ENCODE measurements around the gene APOL4. TPM values are rescaled to one million over a fixed set of nuclear protein-coding genes. Genes with fewer than 3 reads are reported as not detected.
"Not testable (repeated sequence)": the region's sequence is repeated elsewhere in the genome, so short reads cannot be mapped to it uniquely, and the experiment has no call there.

The APOL4 gene
- total RNA-seq, 1 donor from 2014 or later, result not detected

GRCh38 chr22:36204632-36205015 is 3.0 kb upstream of the APOL4 start:
- no peak for FAIRE-seq
- Mint-ChIP-seq H3K4me3 (ENCODE audit: unreplicated experiment) (no peak overlapping the region), H3K9me3 (ENCODE audit: unreplicated experiment) (peaks cover 11% of the 10 kb centered on the region), H3K27ac (ENCODE audit: unreplicated experiment) (no peak overlapping the region), H3K36me3 (ENCODE audit: low read depth, unreplicated experiment) (peaks cover 6% of the 10 kb centered on the region), H3K27me3 (ENCODE audit: low read depth, unreplicated experiment) (peaks cover 32% of the 10 kb centered on the region), H3K4me1 (ENCODE audit: low read depth, unreplicated experiment) (no peaks in the 10 kb centered on the region)
- no peak overlapping the region for H2AFZ ChIP-seq (ENCODE audit: low read depth, low read length)
- H3K9ac ChIP-seq (ENCODE audit: low read length), result no peak overlapping the region
- no peaks in the 10 kb centered on the region for H3K36me3 ChIP-seq (ENCODE audit: insufficient read depth, low read length)
- H3K79me2 ChIP-seq (ENCODE audit: insufficient read depth, low read length), result no peaks in the 10 kb centered on the region
- no peaks in the 10 kb centered on the region for H3K4me1 ChIP-seq (ENCODE audit: insufficient read depth, low read length)
- no peak overlapping the region for H3K4me2 ChIP-seq (ENCODE audit: low read length)
- H3K27ac ChIP-seq (ENCODE audit: low read depth, low read length), result no peak overlapping the region
- H3K9me3 ChIP-seq (ENCODE audit: insufficient read depth, low read depth, low read length), result no peaks in the 10 kb centered on the region
- no peak for TF ChIP-seq CTCF (IDR thresholded peaks at IDR 0.05; ENCODE audit: insufficient read depth, low read depth, low read length)
- no peak for TF ChIP-seq EZH2 (IDR thresholded peaks at IDR 0.05; ENCODE audit: insufficient read depth, low read length)
- H3K4me3 ChIP-seq (ENCODE audit: insufficient read depth, low read depth, low read length), result no peak overlapping the region
- H3K27me3 ChIP-seq (ENCODE audit: insufficient read depth, low read length), result no peaks in the 10 kb centered on the region
- H4K20me1 ChIP-seq (ENCODE audit: insufficient read depth, low read length), result no peaks in the 10 kb centered on the region
- DNase-seq (ENCODE audit: low read depth), result no peak

- Histone ChIP-seq H4K20me1 (ENCODE audit: insufficient read depth, low read length) (no peaks in the 10 kb centered on the region), H3K79me2 (ENCODE audit: insufficient read depth, low read length) (no peaks in the 10 kb centered on the region), H3K27me3 (ENCODE audit: insufficient read depth, low read length) (no peaks in the 10 kb centered on the region), H3K4me3 (ENCODE audit: insufficient read depth, low read depth, low read length) (no peak overlapping the region), H3K9me3 (ENCODE audit: insufficient read depth, low read depth, low read length) (no peaks in the 10 kb centered on the region), H3K9ac (ENCODE audit: low read length) (no peak overlapping the region), H2AFZ (ENCODE audit: low read depth, low read length) (no peak overlapping the region), H3K4me2 (ENCODE audit: low read length) (no peak overlapping the region), H3K36me3 (ENCODE audit: insufficient read depth, low read length) (no peaks in the 10 kb centered on the region), H3K27ac (ENCODE audit: low read depth, low read length) (no peak overlapping the region), H3K4me1 (ENCODE audit: insufficient read depth, low read length) (no peaks in the 10 kb centered on the region)
- DNase-seq (ENCODE audit: low read depth) (no peak), FAIRE-seq (no peak)
- TF ChIP-seq EZH2 (IDR thresholded peaks at IDR 0.05; ENCODE audit: insufficient read depth, low read length) (no peak), CTCF (IDR thresholded peaks at IDR 0.05; ENCODE audit: insufficient read depth, low read depth, low read length) (no peak)
- Mint-ChIP-seq H3K4me3 (ENCODE audit: unreplicated experiment) (no peak overlapping the region), H3K9me3 (ENCODE audit: unreplicated experiment) (peaks cover 6% of the 10 kb centered on the region), H3K36me3 (ENCODE audit: low read depth, unreplicated experiment) (peaks cover 2% of the 10 kb centered on the region), H3K27ac (ENCODE audit: unreplicated experiment) (no peak overlapping the region), H3K27me3 (ENCODE audit: low read depth, unreplicated experiment) (peaks cover 34% of the 10 kb centered on the region), H3K4me1 (ENCODE audit: low read depth, unreplicated experiment) (no peaks in the 10 kb centered on the region)
These were observed 2.5 kb upstream of the APOL4 start for GRCh38 chr22:36204001-36204631.

- not testable (repeated sequence) for H3K4me2 ChIP-seq (ENCODE audit: low read length); H3K9ac ChIP-seq (ENCODE audit: low read length); H3K4me3 ChIP-seq (ENCODE audit: insufficient read depth, low read depth, low read length); H3K4me1 ChIP-seq (ENCODE audit: insufficient read depth, low read length); H3K79me2 ChIP-seq (ENCODE audit: insufficient read depth, low read length); H3K4me3 Mint-ChIP-seq (ENCODE audit: unreplicated experiment); H3K36me3 Mint-ChIP-seq (ENCODE audit: low read depth, unreplicated experiment); H3K27me3 ChIP-seq (ENCODE audit: insufficient read depth, low read length); H3K27ac ChIP-seq (ENCODE audit: low read depth, low read length); H3K4me1 Mint-ChIP-seq (ENCODE audit: low read depth, unreplicated experiment); H3K27ac Mint-ChIP-seq (ENCODE audit: unreplicated experiment); H4K20me1 ChIP-seq (ENCODE audit: insufficient read depth, low read length); FAIRE-seq; H2AFZ ChIP-seq (ENCODE audit: low read depth, low read length); DNase-seq (ENCODE audit: low read depth); H3K9me3 ChIP-seq (ENCODE audit: insufficient read depth, low read depth, low read length); H3K36me3 ChIP-seq (ENCODE audit: insufficient read depth, low read length); H3K9me3 Mint-ChIP-seq (ENCODE audit: unreplicated experiment)
- H3K27me3 Mint-ChIP-seq (ENCODE audit: low read depth, unreplicated experiment), result peaks cover 34% of the 10 kb centered on the region
These were observed 1.8 kb upstream of the APOL4 start for GRCh38 chr22:36203441-36203840.

- H3K27me3 Mint-ChIP-seq (ENCODE audit: low read depth, unreplicated experiment), result peaks cover 34% of the 10 kb centered on the region
- not testable (repeated sequence) for H3K4me1 Mint-ChIP-seq (ENCODE audit: low read depth, unreplicated experiment); DNase-seq (ENCODE audit: low read depth); H4K20me1 ChIP-seq (ENCODE audit: insufficient read depth, low read length); H3K9me3 Mint-ChIP-seq (ENCODE audit: unreplicated experiment); FAIRE-seq; H3K9me3 ChIP-seq (ENCODE audit: insufficient read depth, low read depth, low read length); H2AFZ ChIP-seq (ENCODE audit: low read depth, low read length); H3K4me3 ChIP-seq (ENCODE audit: insufficient read depth, low read depth, low read length); H3K36me3 ChIP-seq (ENCODE audit: insufficient read depth, low read length); H3K4me1 ChIP-seq (ENCODE audit: insufficient read depth, low read length); H3K27ac ChIP-seq (ENCODE audit: low read depth, low read length); H3K27me3 ChIP-seq (ENCODE audit: insufficient read depth, low read length); H3K79me2 ChIP-seq (ENCODE audit: insufficient read depth, low read length); H3K27ac Mint-ChIP-seq (ENCODE audit: unreplicated experiment); H3K9ac ChIP-seq (ENCODE audit: low read length); H3K36me3 Mint-ChIP-seq (ENCODE audit: low read depth, unreplicated experiment); H3K4me3 Mint-ChIP-seq (ENCODE audit: unreplicated experiment); H3K4me2 ChIP-seq (ENCODE audit: low read length)
These were observed 1.3 kb upstream of the APOL4 start for GRCh38 chr22:36202906-36203305.

- H3K79me2 ChIP-seq (ENCODE audit: insufficient read depth, low read length); H3K36me3 Mint-ChIP-seq (ENCODE audit: low read depth, unreplicated experiment); H3K4me2 ChIP-seq (ENCODE audit: low read length); H3K9me3 Mint-ChIP-seq (ENCODE audit: unreplicated experiment); H3K4me3 Mint-ChIP-seq (ENCODE audit: unreplicated experiment); H3K36me3 ChIP-seq (ENCODE audit: insufficient read depth, low read length); H3K9ac ChIP-seq (ENCODE audit: low read length); H3K27me3 ChIP-seq (ENCODE audit: insufficient read depth, low read length); H3K27ac ChIP-seq (ENCODE audit: low read depth, low read length); H4K20me1 ChIP-seq (ENCODE audit: insufficient read depth, low read length); FAIRE-seq; H3K9me3 ChIP-seq (ENCODE audit: insufficient read depth, low read depth, low read length); H3K4me3 ChIP-seq (ENCODE audit: insufficient read depth, low read depth, low read length); H3K27ac Mint-ChIP-seq (ENCODE audit: unreplicated experiment); DNase-seq (ENCODE audit: low read depth); H2AFZ ChIP-seq (ENCODE audit: low read depth, low read length): not testable (repeated sequence)
- peaks cover 13% of the 10 kb centered on the region for H3K4me1 ChIP-seq (ENCODE audit: insufficient read depth, low read length)
- H3K4me1 Mint-ChIP-seq (ENCODE audit: low read depth, unreplicated experiment), result peaks cover 14% of the 10 kb centered on the region
- peaks cover 32% of the 10 kb centered on the region for H3K27me3 Mint-ChIP-seq (ENCODE audit: low read depth, unreplicated experiment)
These were observed 584 bp downstream of the APOL4 start for GRCh38 chr22:36201025-36201424.

All from astrocyte (in vitro differentiated cells and primary cell).